GM10248 (cell line): ENCODE measurements around the gene MTHFD1L.

Experiments
- CTCF ChIA-PET: fragments of 300-600 bp; sonication (Branson Sonifier 250); formaldehyde crosslinking; extraction: SDS; loops from one replicate; lab custom pipeline; 2021; ENCODE audit warnings: antibody characterized with exemption; lab: Yijun Ruan, JAX
- POLR2A ChIA-PET: fragments of 350-650 bp; sonication (Branson Sonifier 250); formaldehyde crosslinking; extraction: SDS; loops from one replicate; lab custom pipeline; 2020; ENCODE audit warnings: antibody characterized with exemption; lab: Yijun Ruan, JAX
- DNase-seq: peaks from one replicate; pipeline ENCODE4 v3.0.0; 2012; ENCODE audit errors: extremely low spot score
- TF ChIP-seq, protein P1 (sequence below): IDR thresholded peaks from 2 replicates; pipeline ENCODE4 v1.5.1; 2012; ENCODE audit warnings: mild to moderate bottlenecking, low read depth; ENCODE audit errors: extremely low read depth, missing control alignments, control extremely low read depth

MTHFD1L gene

DNA sequence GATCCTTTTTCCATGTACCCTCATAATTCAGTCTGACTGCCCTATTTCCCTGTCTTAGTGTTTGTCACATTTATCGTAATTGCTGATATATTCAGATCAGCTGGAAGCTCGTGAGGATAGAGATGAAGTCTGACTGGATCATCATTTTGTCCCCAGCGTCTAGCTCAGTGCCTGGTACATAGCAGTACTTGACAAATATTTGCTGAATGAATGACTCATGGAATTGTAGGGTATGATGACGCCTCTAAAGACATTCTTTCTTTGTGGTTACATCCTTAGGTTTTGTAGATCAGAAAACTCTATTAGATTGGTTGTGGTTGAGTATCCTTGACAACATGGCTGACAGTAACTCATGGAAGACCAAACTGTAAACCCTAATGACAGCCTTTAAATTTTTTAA is 68.9 kb downstream of the MTHFD1L start:
- TF ChIP-seq, protein P1, sequence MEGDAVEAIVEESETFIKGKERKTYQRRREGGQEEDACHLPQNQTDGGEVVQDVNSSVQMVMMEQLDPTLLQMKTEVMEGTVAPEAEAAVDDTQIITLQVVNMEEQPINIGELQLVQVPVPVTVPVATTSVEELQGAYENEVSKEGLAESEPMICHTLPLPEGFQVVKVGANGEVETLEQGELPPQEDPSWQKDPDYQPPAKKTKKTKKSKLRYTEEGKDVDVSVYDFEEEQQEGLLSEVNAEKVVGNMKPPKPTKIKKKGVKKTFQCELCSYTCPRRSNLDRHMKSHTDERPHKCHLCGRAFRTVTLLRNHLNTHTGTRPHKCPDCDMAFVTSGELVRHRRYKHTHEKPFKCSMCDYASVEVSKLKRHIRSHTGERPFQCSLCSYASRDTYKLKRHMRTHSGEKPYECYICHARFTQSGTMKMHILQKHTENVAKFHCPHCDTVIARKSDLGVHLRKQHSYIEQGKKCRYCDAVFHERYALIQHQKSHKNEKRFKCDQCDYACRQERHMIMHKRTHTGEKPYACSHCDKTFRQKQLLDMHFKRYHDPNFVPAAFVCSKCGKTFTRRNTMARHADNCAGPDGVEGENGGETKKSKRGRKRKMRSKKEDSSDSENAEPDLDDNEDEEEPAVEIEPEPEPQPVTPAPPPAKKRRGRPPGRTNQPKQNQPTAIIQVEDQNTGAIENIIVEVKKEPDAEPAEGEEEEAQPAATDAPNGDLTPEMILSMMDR = no peak
- ChIA-PET CTCF (interaction anchor here (3.8 kb wide), 1 partner anchor 43 kb away, joined by 17 read pairs; no protein-coding TSS in a partner anchor), POLR2A (no interaction called here)
- no peak for DNase-seq

DNA sequence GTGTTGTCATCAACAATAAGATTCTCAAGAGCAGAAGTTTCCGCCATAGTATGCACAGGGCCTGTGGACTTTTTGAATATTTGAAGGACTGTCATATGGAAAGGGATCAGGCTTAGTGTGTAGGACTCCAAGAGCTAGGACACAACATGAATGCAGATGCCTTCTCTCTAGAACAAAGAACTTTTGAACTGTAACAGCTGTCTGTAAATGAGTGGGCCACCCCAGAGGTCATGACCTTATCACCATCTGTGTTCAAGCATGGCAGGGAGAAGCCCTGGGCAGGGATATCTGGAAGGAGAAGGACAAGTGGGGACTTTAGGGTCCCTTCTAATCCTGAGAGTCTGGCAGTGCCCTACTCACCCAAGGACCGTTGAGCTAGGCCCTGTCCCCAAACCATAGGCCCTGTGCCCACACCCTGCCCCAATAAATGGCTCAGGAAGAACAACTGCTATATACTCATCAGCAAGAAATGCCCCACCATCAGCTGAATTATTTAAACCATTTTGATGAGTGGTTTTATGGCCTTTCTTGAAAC is 70.6 kb downstream of the MTHFD1L start:
- no peak for DNase-seq
- POLR2A ChIA-PET = no interaction called here
- TF ChIP-seq, protein P1 = no peak
- CTCF ChIA-PET = no interaction called here

DNA sequence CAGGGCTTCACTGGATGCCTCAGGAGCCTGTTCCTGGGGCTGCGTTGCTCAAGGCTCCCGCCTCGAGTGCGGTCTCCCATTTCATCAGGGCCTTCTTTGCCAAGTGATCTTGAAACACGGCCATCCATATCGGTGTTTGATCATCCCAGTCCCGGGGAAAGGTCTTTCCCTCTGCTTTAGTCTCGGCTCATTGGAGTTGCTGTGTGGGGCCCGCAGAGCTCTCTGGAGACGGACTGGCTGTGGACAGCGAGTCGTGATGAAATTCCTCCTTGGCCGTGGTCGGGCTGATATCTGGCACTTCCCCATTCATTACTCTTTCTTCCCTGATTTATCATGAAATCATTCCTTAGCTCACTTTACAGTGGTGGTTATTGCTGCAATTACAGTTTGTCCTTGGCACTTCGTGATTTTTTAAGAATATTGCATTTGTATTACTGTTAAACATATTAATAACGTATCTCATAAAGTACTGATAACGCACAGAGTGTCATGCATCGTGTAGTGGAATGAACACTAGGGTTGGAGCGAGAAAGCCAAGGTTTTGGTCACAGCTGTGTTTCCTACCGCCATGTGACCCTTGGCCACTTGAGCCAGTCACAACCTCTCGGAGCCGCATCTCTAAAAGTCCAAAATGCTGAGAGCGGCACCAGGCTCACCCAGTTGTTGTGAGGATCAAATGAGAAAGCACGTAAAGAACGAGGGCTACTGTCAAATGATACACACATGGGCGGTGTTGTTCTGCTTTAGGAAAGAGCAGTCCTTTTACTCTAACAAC is 71.8 kb downstream of the MTHFD1L start:
- POLR2A ChIA-PET = no interaction called here
- TF ChIP-seq, protein P1 = no peak
- no peak for DNase-seq
- CTCF ChIA-PET = interaction anchor here (0.6 to 1.3 kb wide), 3 partner anchors 17 to 387 kb away, joined by 3 read pairs; no protein-coding TSS in a partner anchor

DNA sequence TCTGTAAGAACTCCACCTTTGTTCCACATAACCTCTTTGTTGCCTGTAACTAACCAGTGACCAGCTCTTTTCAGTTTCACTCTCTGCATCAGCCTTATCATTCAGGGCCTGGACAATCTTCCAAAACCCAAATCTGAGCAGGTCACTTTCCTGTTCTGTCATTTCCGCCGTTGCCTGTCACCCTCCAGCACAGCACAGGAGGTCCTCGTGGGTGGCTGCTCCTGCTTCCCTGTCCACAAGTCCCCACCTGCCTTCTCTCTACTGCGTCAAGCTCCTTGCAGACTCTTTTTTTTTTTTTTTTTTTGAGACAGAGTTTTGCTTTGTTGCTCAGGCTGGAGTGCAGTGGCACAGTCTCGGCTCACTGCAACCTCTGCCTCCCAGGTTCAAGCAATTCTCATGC is 73.9 kb downstream of the MTHFD1L start:
- TF ChIP-seq, protein P1 = no peak
- no peak for DNase-seq
- ChIA-PET CTCF (interaction anchor here (0.6 to 1.7 kb wide), 6 partner anchors 10 to 385 kb away, joined by 3 to 5 read pairs (median 4); no protein-coding TSS in a partner anchor), POLR2A (interaction anchor here (0.6 kb wide), 1 partner anchor 1344 kb away, joined by 4 read pairs; no protein-coding TSS in a partner anchor)

DNA sequence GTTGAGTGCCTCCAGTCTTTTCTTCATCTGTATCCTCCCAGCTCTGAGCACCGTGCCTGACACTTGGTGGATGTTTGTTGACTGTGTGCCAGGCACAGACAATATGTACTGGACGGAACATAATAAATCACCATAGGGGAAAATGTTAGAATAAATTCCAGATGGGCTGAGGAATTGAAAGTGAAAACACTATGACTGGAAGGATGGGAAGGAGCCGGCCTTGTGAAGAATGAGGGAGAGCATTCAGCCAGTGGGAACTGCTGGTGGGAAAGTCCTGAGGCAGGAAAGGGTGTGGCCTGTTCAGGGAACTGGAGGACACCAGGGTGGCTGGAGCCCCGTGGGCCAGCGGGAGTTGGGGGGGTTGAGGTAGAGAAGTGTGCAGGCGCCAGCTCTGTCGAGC is 75.4 kb downstream of the MTHFD1L start:
- no peak for DNase-seq
- TF ChIP-seq, protein P1 = no peak
- ChIA-PET POLR2A (no interaction called here), CTCF (interaction anchor here (1.0 kb wide), 1 partner anchor 26 kb away, joined by 4 read pairs; no protein-coding TSS in a partner anchor)

DNA sequence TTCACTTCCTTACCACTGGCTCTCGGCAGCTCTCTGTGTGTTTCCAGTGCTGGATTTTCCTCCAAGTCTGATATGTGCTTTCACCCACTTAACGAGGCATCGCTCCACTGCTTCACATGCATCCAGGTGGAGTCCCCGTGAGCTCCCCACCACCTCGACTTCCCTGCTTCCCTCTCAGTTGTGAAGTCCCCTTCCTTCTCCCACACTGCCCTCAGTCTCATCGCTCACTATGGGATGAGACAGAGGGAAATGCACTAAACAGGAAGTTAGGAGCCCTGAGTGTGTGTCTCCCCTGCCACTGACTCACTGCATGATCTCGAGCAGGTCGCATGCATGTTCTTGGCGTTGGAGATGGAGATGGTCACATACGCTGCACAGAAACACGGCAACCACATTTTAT is 84.0 kb downstream of the MTHFD1L start:
- ChIA-PET CTCF (interaction anchor here (1.1 to 1.6 kb wide), 2 partner anchors 57 to 60 kb away, joined by 3 read pairs; no protein-coding TSS in a partner anchor), POLR2A (no interaction called here)
- no peak for DNase-seq
- TF ChIP-seq, protein P1 = no peak
